ENCODE measurements around the gene PUM2.

- TF ChIP-seq CTCF (IDR thresholded peaks at IDR 0.05; ENCODE audit: low read depth, low read length) (no peak), EZH2phosphoT487 (IDR thresholded peaks at IDR 0.05; ENCODE audit: low read depth) (no peak)
These were observed 18.1 kb upstream of the PUM2 start for GRCh38 chr2:20368706-20369105.

All from OCI-LY3 (cell line).